PC-3 (cell line): Measurements from ENCODE around the gene CASZ1. TPM values are rescaled to one million over a fixed set of nuclear protein-coding genes. Genes with fewer than 3 reads are reported as not detected.
A peak's percentile ranks its signal among the peaks of the same experiment; 100 is the strongest.

Experiments used
- ATAC-seq: fragments of 200-7000 bp; cut with Tn5 transposase; 2 replicates; pipeline ENCODE4 v1.9.1; 2020; ENCODE audit warnings: mild to moderate bottlenecking, moderate library complexity
- BruUV-seq: library from RNA; stranded (reverse); fragments of 400-500 nt; replicated peaks from 2 replicates; lab custom pipeline; 2021; lab: Mats Ljungman, UMichigan
- CTCF ChIA-PET: fragments of 300-600 bp; sonication (Branson Sonifier 250); formaldehyde crosslinking; loops from one replicate; lab custom pipeline; 2022; ENCODE audit warnings: antibody characterized with exemption; lab: Charles Lee
- POLR2A ChIA-PET: fragments of 300-600 bp; sonication (Branson Sonifier 250); formaldehyde crosslinking; loops from one replicate; lab custom pipeline; 2022; ENCODE audit warnings: antibody characterized with exemption; ENCODE audit not compliant: unreplicated experiment; lab: Charles Lee
- DNase-seq: peaks from one replicate; pipeline ENCODE4 v3.0.0-alpha.2; 2015
- H2AFZ ChIP-seq: fragments of 300-600 bp; sonication (generic); 2 replicates; pipeline ENCODE4 v1.6.0; 2016; ENCODE audit warnings: antibody characterized with exemption, low read length
- H3F3A ChIP-seq: fragments of 300-600 bp; sonication (generic); one replicate; pipeline ENCODE4 v1.6.0; 2017; ENCODE audit warnings: antibody characterized with exemption, low read length, control low read depth, mild to moderate bottlenecking; ENCODE audit not compliant: unreplicated experiment
- H3K27ac ChIP-seq: fragments of 300-600 bp; sonication (generic); 2 replicates; pipeline ENCODE4 v1.5.1; 2016; ENCODE audit warnings: mild to moderate bottlenecking, low read length
- H3K27me3 ChIP-seq: fragments of 300-600 bp; sonication (generic); 2 replicates; pipeline ENCODE4 v1.6.1; 2016; ENCODE audit warnings: low read length, mixed read lengths
- H3K36me3 ChIP-seq: fragments of 300-600 bp; sonication (generic); 2 replicates; pipeline ENCODE4 v1.6.1; 2016; ENCODE audit warnings: low read depth, mixed run types, low read length, mixed read lengths
- H3K4me1 ChIP-seq: fragments of 300-600 bp; sonication (generic); 2 replicates; pipeline ENCODE4 v1.5.1; 2016; ENCODE audit warnings: low read length; ENCODE audit not compliant: insufficient read depth
- H3K4me2 ChIP-seq: fragments of 300-600 bp; sonication (generic); 2 replicates; pipeline ENCODE4 v1.6.0; 2016; ENCODE audit warnings: low read length
- H3K4me3 ChIP-seq: fragments of 300-600 bp; sonication (generic); 2 replicates; pipeline ENCODE4 v1.5.1; 2016; ENCODE audit warnings: mild to moderate bottlenecking, low read length, mixed read lengths
- H3K79me2 ChIP-seq: fragments of 300-600 bp; sonication (generic); 2 replicates; pipeline ENCODE4 v1.6.1; 2017; ENCODE audit warnings: low read length, mixed read lengths
- H3K9ac ChIP-seq: fragments of 300-600 bp; sonication (generic); 2 replicates; pipeline ENCODE4 v1.6.0; 2016; ENCODE audit warnings: mild to moderate bottlenecking, low read length
- H3K9me2 ChIP-seq: fragments of 300-600 bp; sonication (generic); replicated peaks from 2 replicates; pipeline ENCODE4 v1.6.1; 2016; ENCODE audit warnings: mixed run types, low read length, mixed read lengths
- H3K9me3 ChIP-seq: fragments of 300-600 bp; sonication (generic); 2 replicates; pipeline ENCODE4 v1.6.1; 2016; ENCODE audit warnings: low read length, mixed read lengths
- H4K20me1 ChIP-seq: fragments of 300-600 bp; sonication (generic); 2 replicates; pipeline ENCODE4 v1.6.1; 2016; ENCODE audit warnings: low read length, mixed read lengths
- EZH2 ChIP-seq: fragments of 300-600 bp; sonication (generic); IDR thresholded peaks from one replicate; pipeline ENCODE4 v1.6.1; 2017; ENCODE audit warnings: antibody characterized with exemption, mild to moderate bottlenecking, low read length; ENCODE audit not compliant: unreplicated experiment
- EZH2phosphoT487 ChIP-seq: fragments of 300-600 bp; sonication (generic); IDR thresholded peaks from 2 replicates; pipeline ENCODE4 v1.6.1; 2018; ENCODE audit warnings: mild to moderate bottlenecking, antibody characterized with exemption, low read length, borderline replicate concordance
- intact Hi-C: fragments of 100-400 bp; cut with micrococcal nuclease; formaldehyde crosslinking; loops from 2 replicates; pipeline ENCODE4 v1.9.0; 2023
- total RNA-seq: library from RNA; depleted of rRNA; stranded (reverse); fragments of >200 nt; gene quantifications from 2 replicates; pipeline ENCODE4 v1.2.3, GENCODE V29; 2014
- TF ChIP-seq, protein P1 (sequence below): fragments of 300-600 bp; sonication (generic); conservative IDR thresholded peaks from 2 replicates; pipeline ENCODE4 v1.5.1; 2017; ENCODE audit warnings: antibody characterized with exemption, low read depth, mild to moderate bottlenecking, low read length

Gene CASZ1
- total RNA-seq, 1 experiment from 2014 or later: 12.8 TPM

- Histone ChIP-seq H3K27me3 (no peaks in the 10 kb centered on the region), H2AFZ (no peak overlapping the region), H3K4me2 (no peak overlapping the region), H3K36me3 (no peaks in the 10 kb centered on the region), H3K4me1 (peaks cover 19% of the 10 kb centered on the region), H3K27ac (peak overlapping the region; percentile 80; the same call in 1 of the 2 replicates), H3K79me2 (no peaks in the 10 kb centered on the region), H4K20me1 (no peaks in the 10 kb centered on the region), H3K9me2 (no peaks in the 10 kb centered on the region), H3K9ac (peak overlapping the region; percentile 68; the same call in 1 of the 2 replicates), H3F3A (no peaks in the 10 kb centered on the region), H3K9me3 (no peaks in the 10 kb centered on the region), H3K4me3 (no peak overlapping the region)
- no peak for ATAC-seq
- intact Hi-C loops: no loop called here
- no TSS peak for BruUV-seq
- POLR2A ChIA-PET: no interaction called here
- no peak for TF ChIP-seq EZH2phosphoT487
- DNase-seq: no peak
- CTCF ChIA-PET: no interaction called here
Measured at GRCh38 chr1:10674222-10674621, 122.2 kb downstream of the CASZ1 start.

DNA sequence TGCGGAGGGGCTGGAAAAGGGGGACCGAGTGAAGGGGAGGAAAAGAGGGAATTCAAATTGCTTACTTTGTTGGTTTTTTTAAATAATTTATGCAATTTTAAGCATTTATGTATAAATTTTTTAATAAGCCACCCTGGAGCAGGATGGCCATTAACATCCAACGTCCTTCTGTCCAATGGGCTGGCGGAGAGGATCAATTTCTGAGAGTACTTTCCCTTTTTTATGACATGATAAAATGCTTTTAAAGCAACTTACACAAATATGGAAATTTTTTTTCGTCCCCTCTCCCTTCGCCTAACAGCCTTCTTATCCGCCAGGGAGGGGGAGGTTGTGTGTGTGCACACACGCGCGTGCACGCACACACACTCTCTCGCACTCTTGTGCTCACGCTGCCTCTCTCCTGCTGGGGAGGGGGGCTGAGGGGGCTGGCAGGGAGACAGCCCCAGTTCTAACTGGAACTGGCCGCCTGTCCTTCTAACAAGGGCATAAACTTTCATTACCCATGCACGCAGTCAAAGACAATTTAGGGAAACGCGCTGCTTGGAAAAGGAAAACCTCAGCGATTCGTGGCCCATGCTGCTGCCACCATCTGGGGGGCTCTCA is 123.2 kb downstream of the CASZ1 start:
- no peak for ATAC-seq
- intact Hi-C loops: no loop called here
- POLR2A ChIA-PET: no interaction called here

DNA sequence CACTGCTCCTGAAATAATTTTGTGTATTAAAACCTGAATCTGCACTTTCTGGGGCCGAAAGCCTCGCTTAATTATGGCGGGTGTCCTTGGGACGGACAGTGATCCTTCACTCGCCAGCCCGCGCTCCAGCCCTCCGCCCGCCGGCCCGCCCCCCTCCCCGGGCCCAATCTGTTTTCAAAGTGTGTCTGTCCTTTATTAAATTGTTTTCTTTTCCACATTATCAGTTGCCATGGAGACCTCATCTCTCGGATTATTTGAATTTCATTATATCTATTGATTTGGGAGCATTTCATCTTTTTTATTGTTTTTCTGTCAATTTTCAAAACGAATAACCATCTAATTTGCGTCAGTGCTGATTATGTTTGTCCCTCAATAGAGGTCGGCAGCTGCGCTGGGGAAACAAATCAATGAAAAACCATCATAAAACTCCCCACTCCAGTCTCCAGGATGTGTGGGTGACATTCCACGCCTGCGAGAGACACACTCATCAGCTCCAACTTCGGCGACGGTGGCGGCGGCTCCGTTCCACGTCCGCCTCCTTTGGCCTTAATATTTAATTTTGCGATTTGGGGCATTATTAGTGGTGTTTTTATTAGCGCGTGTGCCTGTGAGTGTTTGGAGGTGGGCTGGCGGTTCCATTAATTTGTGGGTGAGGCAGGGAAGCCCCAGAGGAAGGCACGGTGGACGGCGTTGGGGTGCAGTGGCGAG is 123.9 kb downstream of the CASZ1 start:
- no peaks in the 10 kb centered on the region for H3K9me2 ChIP-seq
- no peaks in the 10 kb centered on the region for H3K36me3 ChIP-seq
- no peak overlapping the region for H3K4me2 ChIP-seq
- no peak overlapping the region for H2AFZ ChIP-seq
- TF ChIP-seq, protein P1, sequence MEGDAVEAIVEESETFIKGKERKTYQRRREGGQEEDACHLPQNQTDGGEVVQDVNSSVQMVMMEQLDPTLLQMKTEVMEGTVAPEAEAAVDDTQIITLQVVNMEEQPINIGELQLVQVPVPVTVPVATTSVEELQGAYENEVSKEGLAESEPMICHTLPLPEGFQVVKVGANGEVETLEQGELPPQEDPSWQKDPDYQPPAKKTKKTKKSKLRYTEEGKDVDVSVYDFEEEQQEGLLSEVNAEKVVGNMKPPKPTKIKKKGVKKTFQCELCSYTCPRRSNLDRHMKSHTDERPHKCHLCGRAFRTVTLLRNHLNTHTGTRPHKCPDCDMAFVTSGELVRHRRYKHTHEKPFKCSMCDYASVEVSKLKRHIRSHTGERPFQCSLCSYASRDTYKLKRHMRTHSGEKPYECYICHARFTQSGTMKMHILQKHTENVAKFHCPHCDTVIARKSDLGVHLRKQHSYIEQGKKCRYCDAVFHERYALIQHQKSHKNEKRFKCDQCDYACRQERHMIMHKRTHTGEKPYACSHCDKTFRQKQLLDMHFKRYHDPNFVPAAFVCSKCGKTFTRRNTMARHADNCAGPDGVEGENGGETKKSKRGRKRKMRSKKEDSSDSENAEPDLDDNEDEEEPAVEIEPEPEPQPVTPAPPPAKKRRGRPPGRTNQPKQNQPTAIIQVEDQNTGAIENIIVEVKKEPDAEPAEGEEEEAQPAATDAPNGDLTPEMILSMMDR: no peak
- TF ChIP-seq EZH2phosphoT487: no peak
- no peak for TF ChIP-seq EZH2
- DNase-seq (no peak), ATAC-seq (no peak)
- H3F3A ChIP-seq: no peaks in the 10 kb centered on the region
- H3K9ac ChIP-seq: no peak overlapping the region
- no peaks in the 10 kb centered on the region for H3K27me3 ChIP-seq
- no peak overlapping the region for H3K4me3 ChIP-seq
- no peaks in the 10 kb centered on the region for H4K20me1 ChIP-seq
- H3K4me1 ChIP-seq: peaks cover 19% of the 10 kb centered on the region
- ChIA-PET POLR2A (no interaction called here), CTCF (no interaction called here)
- no peak overlapping the region for H3K27ac ChIP-seq
- intact Hi-C loops: no loop called here
- H3K79me2 ChIP-seq: no peaks in the 10 kb centered on the region
- no TSS peak for BruUV-seq
- no peaks in the 10 kb centered on the region for H3K9me3 ChIP-seq

More for the DNA sequence above, 123.2 kb downstream of the CASZ1 start:
- H3F3A ChIP-seq: no peaks in the 10 kb centered on the region
- H3K9me3 ChIP-seq: no peaks in the 10 kb centered on the region
- H3K9ac ChIP-seq: no peak overlapping the region
- H3K4me1 ChIP-seq: peaks cover 19% of the 10 kb centered on the region
- TF ChIP-seq, protein P1: no peak
- TF ChIP-seq EZH2 (no peak), EZH2phosphoT487 (no peak)
- H3K4me3 ChIP-seq: no peak overlapping the region
- DNase-seq: no peak
- H3K27ac ChIP-seq: no peak overlapping the region
- H3K27me3 ChIP-seq: no peaks in the 10 kb centered on the region
- H2AFZ ChIP-seq: no peak overlapping the region
- CTCF ChIA-PET: no interaction called here
- H3K9me2 ChIP-seq: no peaks in the 10 kb centered on the region
- no TSS peak for BruUV-seq
- H3K36me3 ChIP-seq: no peaks in the 10 kb centered on the region
- H3K79me2 ChIP-seq: no peaks in the 10 kb centered on the region
- H3K4me2 ChIP-seq: no peak overlapping the region
- H4K20me1 ChIP-seq: no peaks in the 10 kb centered on the region
